Cardiac muscle cell (in vitro differentiated cells and primary cell): Measurements from ENCODE around the gene UGT3A1. TPM values are rescaled to one million over a fixed set of nuclear protein-coding genes. Genes with fewer than 3 reads are reported as not detected.
"Not testable (repeated sequence)": the region's sequence is repeated elsewhere in the genome, so short reads cannot be mapped to it uniquely, and the experiment has no call there.

Source experiments
- DNase-seq, 2 donors: peaks; one replicate each; pipeline versions ENCODE4 v3.0.0 to v3.0.0-alpha.2; 2010 to 2017; ENCODE audit warnings: low read depth in 1 of 2, low spot score in 1 of 2
- H3K27ac ChIP-seq: fragments of 200-600 bp; sonication (generic); 2 replicates; pipeline ENCODE4 v1.5.1; 2016
- H3K27me3 ChIP-seq: fragments of 200-600 bp; sonication (generic); 2 replicates; pipeline ENCODE4 v1.6.0; 2016; ENCODE audit warnings: control low read depth
- H3K36me3 ChIP-seq: fragments of 200-600 bp; sonication (generic); 2 replicates; pipeline ENCODE4 v1.5.1; 2016; ENCODE audit warnings: control low read depth
- H3K4me1 ChIP-seq: fragments of 200-600 bp; sonication (generic); 2 replicates; pipeline ENCODE4 v1.8.1; 2017; ENCODE audit warnings: low read depth, mild to moderate bottlenecking, mixed run types
- H3K4me3 ChIP-seq: fragments of 200-600 bp; sonication (generic); 2 replicates; pipeline ENCODE4 v1.5.1; 2016; ENCODE audit warnings: mild to moderate bottlenecking
- H3K9me3 ChIP-seq: fragments of 200-600 bp; sonication (generic); 2 replicates; pipeline ENCODE4 v1.5.1; 2017; ENCODE audit warnings: low read depth, mild to moderate bottlenecking, control low read depth
- polyA plus RNA-seq: library from polyadenylated mRNA; unstranded; fragments of >200 nt; fragmentation: Nextera tagmentation; extraction: Ambion mirVana; gene quantifications from 2 replicates; pipeline ENCODE4 v1.2.1, GENCODE V29; 2016
- total RNA-seq: library from RNA; depleted of rRNA; stranded (reverse); fragments of >200 nt; gene quantifications from 2 replicates; pipeline ENCODE4 v1.2.3, GENCODE V29; 2016
- TF ChIP-seq, protein P1 (sequence below): IDR thresholded peaks from 2 replicates; pipeline ENCODE4 v1.5.1; 2012; ENCODE audit warnings: low read depth, mild to moderate bottlenecking, low read length

Gene UGT3A1, protein sequence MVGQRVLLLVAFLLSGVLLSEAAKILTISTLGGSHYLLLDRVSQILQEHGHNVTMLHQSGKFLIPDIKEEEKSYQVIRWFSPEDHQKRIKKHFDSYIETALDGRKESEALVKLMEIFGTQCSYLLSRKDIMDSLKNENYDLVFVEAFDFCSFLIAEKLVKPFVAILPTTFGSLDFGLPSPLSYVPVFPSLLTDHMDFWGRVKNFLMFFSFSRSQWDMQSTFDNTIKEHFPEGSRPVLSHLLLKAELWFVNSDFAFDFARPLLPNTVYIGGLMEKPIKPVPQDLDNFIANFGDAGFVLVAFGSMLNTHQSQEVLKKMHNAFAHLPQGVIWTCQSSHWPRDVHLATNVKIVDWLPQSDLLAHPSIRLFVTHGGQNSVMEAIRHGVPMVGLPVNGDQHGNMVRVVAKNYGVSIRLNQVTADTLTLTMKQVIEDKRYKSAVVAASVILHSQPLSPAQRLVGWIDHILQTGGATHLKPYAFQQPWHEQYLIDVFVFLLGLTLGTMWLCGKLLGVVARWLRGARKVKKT
- total RNA-seq (0.42 and 0.48 TPM in 2 replicates), polyA plus RNA-seq (1.0 TPM in 1 of 2 replicates, not detected in the other)

- H3K4me1 ChIP-seq: peaks cover 6% of the 10 kb centered on the region
- H3K36me3 ChIP-seq: no peaks in the 10 kb centered on the region
- TF ChIP-seq, protein P1, sequence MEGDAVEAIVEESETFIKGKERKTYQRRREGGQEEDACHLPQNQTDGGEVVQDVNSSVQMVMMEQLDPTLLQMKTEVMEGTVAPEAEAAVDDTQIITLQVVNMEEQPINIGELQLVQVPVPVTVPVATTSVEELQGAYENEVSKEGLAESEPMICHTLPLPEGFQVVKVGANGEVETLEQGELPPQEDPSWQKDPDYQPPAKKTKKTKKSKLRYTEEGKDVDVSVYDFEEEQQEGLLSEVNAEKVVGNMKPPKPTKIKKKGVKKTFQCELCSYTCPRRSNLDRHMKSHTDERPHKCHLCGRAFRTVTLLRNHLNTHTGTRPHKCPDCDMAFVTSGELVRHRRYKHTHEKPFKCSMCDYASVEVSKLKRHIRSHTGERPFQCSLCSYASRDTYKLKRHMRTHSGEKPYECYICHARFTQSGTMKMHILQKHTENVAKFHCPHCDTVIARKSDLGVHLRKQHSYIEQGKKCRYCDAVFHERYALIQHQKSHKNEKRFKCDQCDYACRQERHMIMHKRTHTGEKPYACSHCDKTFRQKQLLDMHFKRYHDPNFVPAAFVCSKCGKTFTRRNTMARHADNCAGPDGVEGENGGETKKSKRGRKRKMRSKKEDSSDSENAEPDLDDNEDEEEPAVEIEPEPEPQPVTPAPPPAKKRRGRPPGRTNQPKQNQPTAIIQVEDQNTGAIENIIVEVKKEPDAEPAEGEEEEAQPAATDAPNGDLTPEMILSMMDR: no peak
- peak within 1 kb of the TSS; percentile 20 for H3K4me3 ChIP-seq
- H3K27ac ChIP-seq: no peak within 1 kb of the TSS
- DNase-seq: peak in 1 of 2 donors; percentile 45
- H3K9me3 ChIP-seq: peaks cover 3% of the 10 kb centered on the region
- no peaks in the 10 kb centered on the region for H3K27me3 ChIP-seq
Observed at GRCh38 chr5:35990941-35991611, at the start of gene UGT3A1. Gene UGT3A1, minus strand, starts transcription at chr5:35991390. Its CDS starts 150 bp downstream, at chr5:35991240.

DNA sequence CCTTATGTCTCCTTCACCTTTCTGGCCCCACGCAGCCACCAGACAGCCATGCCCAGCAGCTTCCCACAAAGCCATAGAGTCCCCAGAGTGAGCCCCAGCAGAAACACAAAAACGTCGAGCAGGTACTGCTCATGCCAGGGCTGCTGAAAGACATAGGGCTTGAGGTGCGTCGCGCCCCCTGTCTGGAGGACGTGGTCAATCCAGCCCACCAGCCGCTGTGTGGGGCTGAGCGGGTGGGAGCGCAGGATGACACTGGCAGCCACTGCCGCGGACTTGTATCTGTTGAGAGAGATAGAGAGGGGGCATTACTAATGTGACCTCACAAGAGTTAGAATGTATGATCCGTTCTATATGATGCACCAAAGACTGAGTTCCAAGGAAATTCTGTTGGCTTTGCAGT is 44.5 kb upstream of the UGT3A1 start:
- H3K36me3 ChIP-seq: no peaks in the 10 kb centered on the region
- TF ChIP-seq, protein P1: no peak

GRCh38 chr5:36034536-36035134 is 43.4 kb upstream of the UGT3A1 start:
- not testable (repeated sequence) for H3K27me3 ChIP-seq, DNase-seq, H3K27ac ChIP-seq, H3K36me3 ChIP-seq, H3K9me3 ChIP-seq, H3K4me3 ChIP-seq, H3K4me1 ChIP-seq

More for the DNA sequence above, 44.5 kb upstream of the UGT3A1 start:
- Histone ChIP-seq H3K4me1 (no peaks in the 10 kb centered on the region), H3K27ac (no peak overlapping the region), H3K4me3 (no peak overlapping the region), H3K27me3 (no peaks in the 10 kb centered on the region), H3K9me3 (no peaks in the 10 kb centered on the region)
- DNase-seq: no peak

GRCh38 chr5:36033486-36033885 is 42.3 kb upstream of the UGT3A1 start:
- no peaks in the 10 kb centered on the region for H3K9me3 ChIP-seq
- no peak overlapping the region for H3K27ac ChIP-seq
- no peak overlapping the region for H3K4me3 ChIP-seq
- TF ChIP-seq, protein P1: no peak
- H3K36me3 ChIP-seq: no peaks in the 10 kb centered on the region
- no peaks in the 10 kb centered on the region for H3K27me3 ChIP-seq
- DNase-seq: no peak
- no peaks in the 10 kb centered on the region for H3K4me1 ChIP-seq

GRCh38 chr5:36033047-36033446 is 41.9 kb upstream of the UGT3A1 start:
- no peaks in the 10 kb centered on the region for H3K27me3 ChIP-seq
- H3K9me3 ChIP-seq: no peaks in the 10 kb centered on the region
- H3K4me1 ChIP-seq: no peaks in the 10 kb centered on the region
- H3K36me3 ChIP-seq: no peaks in the 10 kb centered on the region
- no peak overlapping the region for H3K27ac ChIP-seq
- DNase-seq: no peak
- TF ChIP-seq, protein P1: no peak
- H3K4me3 ChIP-seq: no peak overlapping the region
